ENCODE data around the gene TAS1R3.

Gene TAS1R3

DNA sequence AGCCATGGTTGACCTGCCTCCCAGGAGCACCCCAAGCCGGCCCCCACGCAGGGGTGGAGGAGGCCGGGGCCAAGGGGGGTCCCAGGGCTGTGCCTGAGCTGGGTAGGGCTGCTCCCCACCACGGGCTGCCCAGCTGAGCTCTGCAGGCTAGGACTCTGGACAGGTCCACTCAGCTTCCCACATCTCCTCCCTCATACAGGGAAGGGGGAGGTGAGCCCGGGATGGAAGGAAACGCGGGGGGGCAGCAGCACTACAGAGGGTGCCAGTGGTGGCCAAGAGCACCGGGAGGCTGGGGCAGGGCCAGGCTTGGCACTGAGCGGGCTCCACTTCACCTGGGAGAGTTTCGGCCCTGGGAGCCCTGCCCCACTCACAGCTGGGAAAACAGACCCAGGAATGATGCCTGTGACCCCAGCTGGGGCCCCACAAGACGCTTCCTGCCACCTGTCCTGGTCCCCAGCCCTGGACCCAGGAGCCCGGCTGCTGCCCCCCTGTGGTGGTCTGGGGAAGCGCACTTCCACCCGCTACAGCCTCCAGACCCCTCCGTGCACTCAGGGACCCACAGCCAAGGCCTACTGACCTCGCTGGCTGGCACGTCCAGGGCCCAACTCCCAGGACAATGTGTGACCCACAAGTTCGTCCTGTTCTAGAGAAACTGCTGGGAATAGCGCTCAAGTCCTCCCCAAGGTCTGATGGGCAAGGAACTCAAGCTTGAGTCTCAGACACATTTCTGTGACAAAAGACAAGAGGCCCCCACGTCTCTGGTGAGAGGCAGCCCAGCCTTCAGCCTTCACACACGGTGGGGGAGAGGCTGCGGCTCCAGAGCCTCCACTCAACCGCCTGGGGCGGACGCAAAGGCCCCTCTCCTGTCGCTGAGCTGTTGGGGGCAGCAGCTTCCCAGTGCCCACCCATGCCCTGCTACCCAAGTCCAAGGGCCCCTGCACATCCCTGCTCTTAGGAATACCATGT, 40.9 kb downstream of the TAS1R3 start:
- DNase-seq, result peak; percentile 47

DNA sequence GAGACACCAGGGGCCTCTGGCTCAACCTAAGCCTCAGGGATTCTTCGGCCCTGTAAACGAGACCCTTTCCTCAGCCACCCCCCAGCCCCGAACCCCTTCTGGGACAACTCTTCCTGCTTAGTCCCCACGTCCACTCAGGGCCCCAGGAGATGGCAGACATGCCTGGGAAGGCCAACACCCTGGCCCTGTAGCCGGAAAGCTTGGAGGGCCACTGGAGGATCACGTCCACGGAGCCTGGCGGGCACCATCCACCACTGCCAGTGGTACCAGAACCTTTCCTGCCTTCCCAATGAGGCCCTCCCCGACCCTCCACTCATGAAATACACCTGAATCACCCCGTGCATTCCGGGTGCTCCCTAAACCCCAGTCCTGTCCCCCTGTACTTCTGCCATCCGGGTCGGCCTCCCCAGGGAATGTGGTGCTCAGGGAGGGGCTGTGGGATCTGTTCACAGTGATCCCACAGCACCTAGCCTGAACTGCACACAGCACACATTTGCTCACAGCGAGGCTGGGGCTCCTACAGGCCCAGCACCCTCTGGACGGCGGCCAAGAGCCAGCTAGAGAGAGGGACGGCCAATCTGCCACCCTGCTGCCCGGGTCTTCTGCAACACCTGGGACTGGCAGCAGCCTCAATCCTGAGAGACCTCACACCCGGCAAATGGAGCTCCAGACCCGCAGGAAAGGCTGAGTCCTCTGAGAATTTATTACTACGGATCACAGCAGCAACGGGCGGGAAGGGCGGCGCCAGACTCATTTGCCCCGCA, 42.2 kb downstream of the TAS1R3 start:
- no peak for DNase-seq

DNA sequence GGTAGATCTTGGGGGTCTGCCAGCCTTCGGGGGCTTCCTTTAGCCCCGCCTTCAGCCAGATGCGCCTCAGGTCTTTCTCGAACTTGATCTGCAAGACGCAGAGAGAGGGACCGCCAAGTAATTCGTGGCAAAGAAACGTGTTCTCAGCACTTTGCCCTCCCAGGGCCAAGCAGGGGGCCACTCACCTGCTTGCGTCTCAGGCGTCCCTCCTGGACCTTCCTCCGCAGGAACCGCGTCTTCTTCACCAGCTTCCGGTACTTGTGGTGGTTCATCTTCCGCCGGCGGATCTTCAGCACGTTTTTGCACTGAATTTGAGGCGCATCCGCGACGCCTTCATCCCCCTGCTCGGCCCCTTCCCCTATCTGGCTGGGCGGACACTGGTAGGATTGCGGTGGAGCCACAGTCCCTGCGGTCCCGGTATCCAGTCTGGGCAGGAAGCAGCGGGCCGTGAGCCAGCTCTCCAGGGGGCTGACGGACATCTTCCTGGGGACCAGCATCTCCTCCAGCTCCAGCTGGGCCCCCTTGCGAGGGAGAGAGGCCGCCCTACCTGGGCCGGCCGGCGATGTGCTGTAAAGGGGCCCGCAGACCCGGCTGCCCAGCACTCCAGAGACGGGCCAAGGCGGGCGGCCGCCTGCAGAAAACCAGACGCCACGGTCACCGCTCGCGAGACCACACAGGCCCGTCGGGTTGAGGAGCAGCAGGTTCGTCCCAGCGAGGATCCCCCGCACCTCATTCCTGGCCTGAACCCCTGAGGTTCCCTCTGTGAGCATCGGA, 42.9 kb downstream of the TAS1R3 start:
- no peak for DNase-seq

DNA sequence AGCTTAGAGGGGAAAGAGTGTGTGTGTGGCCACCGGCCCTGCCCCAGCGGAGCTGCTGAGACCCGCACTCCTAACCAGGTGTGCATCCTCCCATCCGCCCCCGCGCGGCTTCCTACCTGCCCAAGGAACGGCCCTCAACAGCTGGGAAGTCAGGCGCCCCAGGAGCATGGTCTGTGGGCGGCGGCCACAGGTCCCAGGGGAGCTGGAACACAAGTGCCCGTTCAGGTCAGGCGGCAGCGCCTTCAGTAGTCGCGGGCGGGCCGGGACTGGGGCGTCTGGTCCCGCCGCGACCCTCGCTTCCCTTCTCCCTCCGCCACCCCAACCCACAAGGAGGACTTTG, 43.5 kb downstream of the TAS1R3 start:
- no peak for DNase-seq

DNA sequence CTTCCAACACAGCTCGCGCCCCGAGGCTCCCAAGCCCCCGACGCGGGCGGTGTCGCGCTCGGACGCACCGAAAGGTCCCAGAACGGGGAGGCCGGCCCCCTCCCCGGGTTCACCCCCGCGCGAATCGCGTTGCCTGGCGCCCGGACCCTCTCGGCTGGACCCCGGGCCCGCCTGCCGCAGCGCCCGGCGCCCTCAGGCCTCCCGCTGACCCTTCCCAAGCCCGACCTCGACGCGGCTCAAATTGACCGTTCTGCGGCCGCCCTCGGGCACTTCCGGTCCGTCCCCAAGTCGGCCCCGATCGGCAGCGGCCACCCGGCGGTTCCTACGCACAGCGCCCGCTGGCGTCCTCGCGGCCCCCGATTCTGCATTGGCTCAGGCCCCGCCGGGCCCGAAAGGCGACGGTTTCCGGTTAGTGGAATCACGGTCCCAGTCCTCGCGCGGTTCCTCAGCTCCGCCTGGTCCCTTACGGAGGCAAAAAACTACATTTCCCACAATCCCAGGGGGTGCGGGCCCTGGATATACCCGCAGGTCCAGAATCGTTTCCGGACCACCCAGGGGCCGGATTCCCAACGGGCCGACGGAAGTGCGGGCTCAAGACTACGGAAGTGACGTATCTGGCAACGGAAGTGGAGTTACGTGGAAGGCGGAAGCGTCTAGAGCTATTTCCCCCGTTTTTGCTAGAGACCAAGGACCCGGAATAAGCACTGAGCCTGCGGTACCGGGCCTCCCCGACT, 44.0 kb downstream of the TAS1R3 start, which contains the start of gene AURKAIP1:
Gene AURKAIP1 (minus strand): TSS at position 279 of the 734 bp plus-strand sequence. CDS start 451 bp downstream, outside the sequence.
- DNase-seq, result peak; percentile 99

DNA sequence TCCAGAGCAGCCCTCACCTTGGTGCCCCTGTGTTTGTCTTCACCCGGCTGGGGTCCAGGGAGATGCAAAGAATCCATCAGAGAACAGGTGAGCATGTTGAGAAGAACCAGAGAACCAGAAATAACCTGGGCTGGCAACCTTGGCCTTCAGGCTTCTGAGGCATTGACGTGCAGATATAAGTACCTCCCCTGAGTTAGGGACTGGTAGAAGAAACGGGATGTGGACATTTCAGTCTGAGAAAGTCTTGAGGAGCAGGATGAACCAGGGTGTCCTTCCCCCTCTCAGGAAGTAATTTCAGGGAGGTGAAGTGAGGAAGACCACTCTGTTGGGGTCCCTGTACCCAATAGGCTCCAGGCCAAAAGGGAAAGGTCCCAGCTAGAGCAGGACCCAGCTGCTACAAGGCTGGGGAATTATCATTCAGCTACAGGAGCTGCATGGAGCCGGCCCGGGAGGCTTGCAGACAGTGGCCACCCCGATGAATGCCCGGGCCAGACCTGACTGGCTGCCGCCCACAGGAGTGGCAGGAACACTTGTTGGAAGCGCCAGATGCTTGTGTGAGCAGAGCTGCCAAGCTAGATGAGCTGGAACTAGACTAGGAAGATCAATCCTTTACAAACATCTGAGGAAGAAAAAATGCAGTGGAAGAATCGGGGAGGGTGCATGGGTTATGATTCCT, 45.6 kb downstream of the TAS1R3 start:
- no peak for DNase-seq

DNA sequence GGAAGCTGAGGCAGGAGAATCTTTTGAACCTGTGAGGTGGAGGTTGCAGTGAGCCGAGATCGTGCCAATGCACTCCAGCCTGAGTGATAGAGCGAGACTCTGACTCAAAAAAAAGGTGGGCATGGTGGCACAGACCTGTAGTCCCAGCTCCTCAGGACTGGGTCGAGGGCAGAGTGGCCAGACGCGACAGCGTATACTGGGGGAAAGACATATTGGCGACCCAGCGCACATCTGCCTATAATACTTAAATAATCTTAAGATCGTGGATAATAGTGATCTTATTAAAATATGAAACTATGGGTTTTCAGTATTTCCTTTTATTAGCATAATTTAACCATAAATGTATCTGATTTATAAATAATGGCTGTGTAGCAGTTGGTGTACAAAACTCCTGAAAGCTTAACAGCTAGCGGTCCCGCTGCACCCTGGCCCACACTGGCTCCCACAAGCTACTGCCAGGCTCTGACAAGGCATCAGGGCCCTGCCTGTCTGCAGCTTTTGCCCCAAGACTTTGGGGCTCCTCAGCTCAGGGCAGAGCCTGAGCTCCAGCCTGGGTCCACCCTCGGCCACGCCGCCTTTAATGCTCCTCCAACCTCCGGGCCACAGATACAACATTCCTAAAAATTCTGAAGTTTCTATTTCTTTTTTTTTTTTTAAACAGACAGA, 46.6 kb downstream of the TAS1R3 start:
- DNase-seq, result no peak

DNA sequence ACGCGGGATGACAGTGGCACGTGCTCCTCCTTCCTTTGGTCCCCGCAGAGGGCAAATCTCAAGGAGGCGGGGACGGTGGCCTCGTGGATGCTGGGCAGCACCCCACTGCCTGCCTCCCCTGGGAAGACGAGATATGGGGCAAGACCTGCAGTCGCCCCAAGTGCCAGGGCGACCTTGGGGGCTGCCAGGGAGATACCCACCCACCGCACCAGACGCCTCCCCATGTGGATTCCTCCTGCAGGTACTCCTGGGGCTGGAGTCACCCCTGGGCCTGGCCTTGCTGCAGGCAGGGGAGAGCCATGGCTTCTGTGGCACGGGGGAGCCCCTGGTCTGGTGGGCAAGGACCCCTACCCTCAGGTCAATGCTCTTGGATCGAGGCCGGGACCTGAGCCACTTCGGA, 49.8 kb downstream of the TAS1R3 start:
- no peak for DNase-seq

DNA sequence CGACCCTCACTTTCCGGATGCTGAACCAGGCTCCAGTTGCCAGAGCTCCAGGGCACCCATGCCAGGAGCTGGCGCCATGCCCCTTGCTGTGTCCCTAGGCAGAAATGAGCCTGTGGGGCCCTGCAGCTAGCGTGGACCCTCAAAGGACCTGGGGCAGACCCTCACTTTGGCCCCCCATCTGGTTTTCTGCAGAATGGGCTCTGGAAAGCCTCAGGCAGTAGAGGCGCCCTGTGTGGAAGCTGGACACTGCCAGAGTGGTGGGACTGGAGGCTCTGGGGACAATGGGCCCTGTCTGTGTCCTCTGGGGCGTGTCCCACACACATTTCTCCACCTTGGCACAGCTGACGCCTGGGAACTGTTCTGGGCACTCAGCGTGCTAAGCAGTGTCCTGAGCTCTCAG, 50.2 kb downstream of the TAS1R3 start:
- no peak for DNase-seq
